SH-SY5Y (cell line): ENCODE measurements around the gene TMPRSS3.

Source experiments
- GATA2 ChIP-seq: IDR thresholded peaks from 2 replicates; pipeline ENCODE4 v1.6.1; 2011; ENCODE audit warnings: mild to moderate bottlenecking, low read depth, low read length
- GATA3 ChIP-seq: IDR thresholded peaks from 2 replicates; pipeline ENCODE4 v1.6.1; 2011; ENCODE audit warnings: low read depth, mild to moderate bottlenecking, low read length, moderate library complexity

DNA sequence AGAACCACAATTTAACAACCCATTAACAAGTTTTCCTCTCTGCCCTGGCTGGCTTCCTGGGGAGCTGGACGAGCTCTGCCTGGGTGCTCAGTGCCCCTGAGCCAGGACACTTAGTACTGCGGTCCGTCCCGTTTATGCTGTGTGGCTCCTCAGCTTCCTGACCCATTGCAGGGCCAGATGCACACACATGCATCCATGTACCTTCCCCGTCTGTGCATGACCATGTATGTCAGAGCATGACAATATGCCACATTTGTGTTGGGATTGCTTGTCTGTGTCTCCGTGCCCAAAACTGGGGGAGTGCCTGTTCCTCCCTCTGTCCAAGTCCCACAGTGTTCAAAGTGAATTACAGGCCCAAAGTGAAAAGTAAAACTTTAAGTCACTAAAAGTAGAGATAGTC is 71.0 kb downstream of the TMPRSS3 start:
- no peak for TF ChIP-seq GATA2
- TF ChIP-seq GATA3, result no peak
